ENCODE measurements around the gene PPM1D. TPM values are rescaled to one million over a fixed set of nuclear protein-coding genes. Genes with fewer than 3 reads are reported as not detected.

Gene PPM1D
- total and polyA plus RNA-seq, 5 donors, result 3.3 to 10.0 (median 8.6) TPM

DNA sequence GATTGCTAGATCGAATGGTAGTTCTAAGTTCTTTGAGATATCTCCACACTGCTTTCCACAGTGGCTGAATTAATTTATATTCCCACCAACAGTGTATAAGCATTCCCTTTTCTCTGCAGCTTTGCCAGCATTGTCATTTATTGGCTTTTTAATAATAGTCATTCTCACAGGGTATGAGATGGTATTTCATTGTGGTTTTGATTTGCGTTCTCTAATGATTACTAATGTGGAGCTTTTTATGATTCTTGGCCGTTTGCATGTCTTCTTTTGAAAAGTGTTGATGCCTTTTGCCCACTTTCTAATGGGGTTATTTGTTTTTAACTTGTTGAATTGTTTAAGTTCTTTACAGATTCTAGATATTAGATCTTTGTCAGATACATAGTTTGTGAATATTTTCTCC, 41.1 kb downstream of the PPM1D start:
- Histone ChIP-seq H3K9me3 (ENCODE audit: control insufficient read depth, low read length) (no peaks in the 10 kb centered on the region), H3K27ac (ENCODE audit: low read length) (no peak overlapping the region), H3K4me1 (ENCODE audit: control insufficient read depth, insufficient read depth, low read length) (peaks cover 3% of the 10 kb centered on the region), H3K27me3 (ENCODE audit: control insufficient read depth, insufficient read depth) (no peaks in the 10 kb centered on the region), H3K4me3 (ENCODE audit: low read length) (no peak overlapping the region)
- no peak for DNase-seq
- no peak for ATAC-seq
- WGBS, result 88% methylated on average over 3 of the region's 3 CpGs
- intact Hi-C loops (cut with DNase I), result no loop called here

DNA sequence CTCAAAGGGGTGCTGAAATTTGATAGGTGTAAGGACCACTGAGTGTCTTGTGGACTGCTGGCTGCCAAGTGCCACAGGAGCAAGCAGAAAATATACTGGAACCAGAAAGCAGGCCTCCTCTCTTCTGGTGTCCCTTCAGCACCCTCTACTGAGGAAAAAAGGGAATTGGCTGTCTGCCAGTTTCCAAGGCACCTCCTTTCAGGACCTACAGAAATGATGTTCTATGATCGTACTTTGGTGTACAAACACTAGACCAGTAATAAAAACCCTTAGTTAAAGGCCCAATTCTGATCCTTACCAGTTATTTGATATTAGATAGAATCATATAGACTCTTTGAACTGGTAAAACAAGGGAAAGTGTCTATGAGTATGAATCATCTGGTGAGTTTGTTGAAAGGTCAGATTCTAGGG, 41.8 kb downstream of the PPM1D start:
- Histone ChIP-seq H3K27ac (ENCODE audit: low read length) (no peak overlapping the region), H3K4me3 (ENCODE audit: low read length) (no peak overlapping the region), H3K9me3 (ENCODE audit: control insufficient read depth, low read length) (no peaks in the 10 kb centered on the region), H3K4me1 (ENCODE audit: control insufficient read depth, insufficient read depth, low read length) (peaks cover 3% of the 10 kb centered on the region), H3K27me3 (ENCODE audit: control insufficient read depth, insufficient read depth) (no peaks in the 10 kb centered on the region)
- 12% methylated on average over 1 of the region's 1 CpG for WGBS
- DNase-seq (peak in 1 of 3 donors; percentile 29), ATAC-seq (peak; percentile 70 to 80)
- intact Hi-C loops (cut with DNase I), result no loop called here

DNA sequence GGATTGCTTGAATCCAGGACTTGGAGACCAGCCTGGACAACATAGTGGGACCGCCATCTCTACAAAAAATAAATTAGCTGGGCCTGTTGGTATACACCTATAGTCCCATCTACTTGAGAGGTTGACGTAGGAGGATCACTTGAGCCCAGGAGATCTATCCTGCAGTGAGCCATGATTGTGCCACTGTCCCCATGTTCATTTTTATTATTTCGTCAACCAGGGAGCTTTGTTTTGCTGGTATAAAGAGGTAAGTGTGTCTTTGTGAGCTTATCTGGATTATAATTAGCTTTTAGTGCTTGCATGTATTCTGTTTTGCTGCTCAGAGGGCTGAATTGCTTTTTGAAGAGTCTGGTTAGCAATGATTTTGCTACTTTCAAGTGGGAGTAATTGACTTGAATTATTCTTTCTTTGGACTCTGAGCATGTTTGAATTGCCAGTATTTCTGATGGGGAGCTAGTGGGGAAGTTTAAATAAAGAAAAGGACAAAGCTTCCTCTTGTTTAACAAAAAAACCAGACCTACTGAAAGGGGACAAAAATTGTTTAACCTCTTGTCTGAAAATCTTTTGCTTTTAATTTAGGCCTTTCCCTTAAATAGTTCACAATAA, 46.0 kb downstream of the PPM1D start:
- no peak overlapping the region for H3K4me3 ChIP-seq (ENCODE audit: low read length)
- DNase-seq (no peak), ATAC-seq (no peak)
- no peaks in the 10 kb centered on the region for H3K9me3 ChIP-seq (ENCODE audit: control insufficient read depth, low read length)
- no peaks in the 10 kb centered on the region for H3K27me3 ChIP-seq (ENCODE audit: control insufficient read depth, insufficient read depth)
- WGBS, result 87% methylated on average over 3 of the region's 3 CpGs
- peaks cover 3% of the 10 kb centered on the region for H3K4me1 ChIP-seq (ENCODE audit: control insufficient read depth, insufficient read depth, low read length)
- no peak overlapping the region for H3K27ac ChIP-seq (ENCODE audit: low read length)
- intact Hi-C loops (cut with DNase I), result no loop called here

DNA sequence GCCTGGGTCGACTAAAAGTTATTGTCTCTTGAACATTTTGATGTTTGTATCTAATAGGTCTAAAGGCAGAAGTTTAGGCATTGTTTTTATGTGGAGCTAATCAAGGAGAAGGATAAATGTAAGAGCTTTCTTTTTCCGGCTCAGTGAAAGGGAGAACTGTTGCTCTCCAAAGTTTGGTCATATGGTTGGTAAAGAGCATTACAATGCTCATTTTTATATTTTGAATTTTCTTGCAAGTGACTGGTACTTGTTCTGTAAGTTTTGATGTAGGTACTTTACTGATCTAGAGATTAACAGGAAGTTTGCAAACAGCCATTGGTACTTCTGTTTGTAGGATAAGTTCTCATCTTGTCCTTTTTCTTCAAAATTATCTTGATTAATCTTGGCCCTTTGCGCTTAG, 46.7 kb downstream of the PPM1D start:
- Histone ChIP-seq H3K9me3 (ENCODE audit: control insufficient read depth, low read length) (no peaks in the 10 kb centered on the region), H3K4me1 (ENCODE audit: control insufficient read depth, insufficient read depth, low read length) (peaks cover 1% of the 10 kb centered on the region), H3K27ac (ENCODE audit: low read length) (no peak overlapping the region), H3K4me3 (ENCODE audit: low read length) (no peak overlapping the region), H3K27me3 (ENCODE audit: control insufficient read depth, insufficient read depth) (no peaks in the 10 kb centered on the region)
- DNase-seq (no peak), ATAC-seq (no peak)
- intact Hi-C loops (cut with DNase I), result no loop called here
- WGBS, result 80% methylated on average over 3 of the region's 3 CpGs

DNA sequence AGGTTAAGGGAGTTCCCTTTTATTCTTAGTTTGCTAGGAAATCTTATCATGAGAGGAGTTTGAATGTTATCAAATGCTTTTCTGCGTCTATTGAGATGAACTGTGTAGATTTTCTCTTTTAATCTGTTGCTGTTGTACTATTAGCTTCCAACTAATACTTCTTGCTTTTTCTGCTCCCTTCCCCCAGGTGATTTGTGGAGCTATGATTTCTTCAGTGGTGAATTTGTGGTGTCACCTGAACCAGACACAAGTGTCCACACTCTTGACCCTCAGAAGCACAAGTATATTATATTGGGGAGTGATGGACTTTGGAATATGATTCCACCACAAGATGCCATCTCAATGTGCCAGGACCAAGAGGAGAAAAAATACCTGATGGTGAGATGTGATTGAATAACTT, 47.7 kb downstream of the PPM1D start:
- Histone ChIP-seq H3K4me1 (ENCODE audit: control insufficient read depth, insufficient read depth, low read length) (no peaks in the 10 kb centered on the region), H3K27ac (ENCODE audit: low read length) (no peak overlapping the region), H3K9me3 (ENCODE audit: control insufficient read depth, low read length) (no peaks in the 10 kb centered on the region), H3K4me3 (ENCODE audit: low read length) (no peak overlapping the region), H3K27me3 (ENCODE audit: control insufficient read depth, insufficient read depth) (no peaks in the 10 kb centered on the region)
- no peak for DNase-seq
- no peak for ATAC-seq
- intact Hi-C loops (cut with DNase I), result no loop called here
- WGBS, result 84% methylated on average over 1 of the region's 1 CpG

DNA sequence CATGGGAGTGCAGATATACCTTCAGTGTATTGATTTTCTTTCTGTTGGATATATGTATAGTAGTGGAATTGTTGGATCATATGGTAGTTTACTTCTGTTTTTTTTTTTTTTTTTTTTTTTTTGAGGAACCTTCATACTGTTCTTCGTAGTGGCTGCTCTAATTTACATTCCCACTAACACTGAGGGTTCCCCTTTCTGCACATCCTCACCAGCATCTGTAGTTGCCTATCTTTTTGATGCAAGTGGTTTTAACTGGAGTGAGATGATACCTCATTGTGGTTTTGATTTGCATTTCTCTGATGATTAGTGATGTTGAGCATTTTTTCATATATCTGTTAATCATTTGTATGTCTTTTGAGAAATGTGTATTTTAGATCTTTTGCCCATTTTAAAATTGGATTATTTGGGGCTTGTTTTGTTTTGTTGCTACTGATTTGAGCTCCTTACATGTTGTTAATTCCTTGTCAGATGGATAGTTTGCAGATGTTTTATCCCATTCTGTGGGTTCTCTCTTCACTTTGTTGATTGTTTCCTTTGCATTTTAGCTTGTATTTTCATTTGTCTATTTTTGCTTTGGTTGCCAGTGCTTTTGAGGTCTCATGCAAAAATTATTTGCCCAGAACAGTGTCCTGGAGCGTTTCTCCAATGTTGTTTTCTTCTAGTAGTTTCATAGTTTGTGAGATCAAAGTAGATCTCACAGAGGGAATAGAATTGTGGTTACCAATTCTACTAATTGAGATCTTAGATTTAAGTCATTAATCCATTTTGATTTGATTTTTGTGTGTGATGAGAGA, 52.7 kb downstream of the PPM1D start:
- Histone ChIP-seq H3K4me1 (ENCODE audit: control insufficient read depth, insufficient read depth, low read length) (no peaks in the 10 kb centered on the region), H3K27me3 (ENCODE audit: control insufficient read depth, insufficient read depth) (no peaks in the 10 kb centered on the region), H3K4me3 (ENCODE audit: low read length) (no peak overlapping the region), H3K9me3 (ENCODE audit: control insufficient read depth, low read length) (no peaks in the 10 kb centered on the region), H3K27ac (ENCODE audit: low read length) (no peak overlapping the region)
- no peak for ATAC-seq
- no peak for DNase-seq
- intact Hi-C loops (cut with DNase I), result no loop called here
- 84% methylated on average over 2 of the region's 2 CpGs for WGBS

DNA sequence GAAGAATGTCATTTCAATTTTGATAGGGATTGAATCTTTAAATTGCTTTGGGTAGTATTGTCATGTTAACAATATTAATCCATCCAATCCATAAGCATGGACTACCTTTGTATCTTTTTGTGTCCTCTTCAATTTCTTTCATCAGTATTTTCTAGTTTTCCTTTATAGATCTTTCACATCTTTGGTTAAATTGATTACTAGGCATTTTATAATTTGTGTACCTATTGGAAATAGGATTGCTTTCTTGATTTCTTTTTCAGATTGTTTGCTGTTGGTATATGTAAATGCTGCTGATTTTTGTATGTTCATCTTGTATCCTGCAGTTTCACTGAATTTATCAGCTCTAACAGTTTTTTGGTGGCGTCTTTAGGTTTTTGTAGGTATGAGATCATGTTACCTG, 53.6 kb downstream of the PPM1D start:
- WGBS, result 97% methylated on average over 1 of the region's 1 CpG
- Histone ChIP-seq H3K4me3 (ENCODE audit: low read length) (no peak overlapping the region), H3K27me3 (ENCODE audit: control insufficient read depth, insufficient read depth) (no peaks in the 10 kb centered on the region), H3K27ac (ENCODE audit: low read length) (no peak overlapping the region), H3K9me3 (ENCODE audit: control insufficient read depth, low read length) (no peaks in the 10 kb centered on the region), H3K4me1 (ENCODE audit: control insufficient read depth, insufficient read depth, low read length) (no peaks in the 10 kb centered on the region)
- intact Hi-C loops (cut with DNase I), result no loop called here
- ATAC-seq, result no peak
- DNase-seq, result no peak

DNA sequence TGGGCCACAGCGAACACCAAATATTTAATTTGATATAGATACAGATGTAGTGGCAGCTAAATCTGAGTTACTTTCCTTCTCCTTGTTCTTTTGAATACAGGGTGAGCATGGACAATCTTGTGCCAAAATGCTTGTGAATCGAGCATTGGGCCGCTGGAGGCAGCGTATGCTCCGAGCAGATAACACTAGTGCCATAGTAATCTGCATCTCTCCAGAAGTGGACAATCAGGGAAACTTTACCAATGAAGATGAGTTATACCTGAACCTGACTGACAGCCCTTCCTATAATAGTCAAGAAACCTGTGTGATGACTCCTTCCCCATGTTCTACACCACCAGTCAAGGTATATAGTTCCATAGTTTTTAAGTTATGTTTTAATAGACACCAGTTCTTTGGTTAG, 56.5 kb downstream of the PPM1D start:
- DNase-seq (no peak), ATAC-seq (no peak)
- Histone ChIP-seq H3K27ac (ENCODE audit: low read length) (no peak overlapping the region), H3K4me3 (ENCODE audit: low read length) (no peak overlapping the region), H3K27me3 (ENCODE audit: control insufficient read depth, insufficient read depth) (no peaks in the 10 kb centered on the region), H3K9me3 (ENCODE audit: control insufficient read depth, low read length) (no peaks in the 10 kb centered on the region), H3K4me1 (ENCODE audit: control insufficient read depth, insufficient read depth, low read length) (no peaks in the 10 kb centered on the region)
- intact Hi-C loops (cut with DNase I), result no loop called here
- whole genome bisulfite sequencing, result 90% methylated on average over 5 of the region's 5 CpGs

DNA sequence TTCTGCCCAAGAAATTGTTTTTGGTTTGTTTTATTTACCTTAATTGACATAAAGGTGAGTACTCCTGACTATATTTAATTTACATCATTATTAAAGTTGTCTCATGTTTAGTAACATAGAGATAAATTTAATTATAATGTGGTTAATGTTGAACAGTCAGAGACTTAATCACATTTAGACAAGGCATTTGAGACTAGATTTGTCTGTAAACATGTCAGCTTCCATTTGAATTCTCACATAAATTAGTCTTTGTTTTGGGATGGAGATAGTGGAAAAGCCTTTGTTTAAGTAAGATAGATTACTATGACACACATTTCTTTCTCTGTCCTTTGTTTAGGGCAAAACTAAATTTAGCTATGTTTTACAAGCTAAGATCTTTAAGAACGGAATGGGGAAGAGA, 59.2 kb downstream of the PPM1D start:
- no peak overlapping the region for H3K27ac ChIP-seq (ENCODE audit: low read length)
- DNase-seq, result no peak
- H3K4me3 ChIP-seq (ENCODE audit: low read length), result no peak overlapping the region
- 81% methylated on average over 1 of the region's 1 CpG for WGBS
- ATAC-seq, result no peak
- intact Hi-C loops (cut with DNase I), result no loop called here
- H3K27me3 ChIP-seq (ENCODE audit: control insufficient read depth, insufficient read depth), result no peaks in the 10 kb centered on the region
- H3K9me3 ChIP-seq (ENCODE audit: control insufficient read depth, low read length), result no peaks in the 10 kb centered on the region
- no peaks in the 10 kb centered on the region for H3K4me1 ChIP-seq (ENCODE audit: control insufficient read depth, insufficient read depth, low read length)

DNA sequence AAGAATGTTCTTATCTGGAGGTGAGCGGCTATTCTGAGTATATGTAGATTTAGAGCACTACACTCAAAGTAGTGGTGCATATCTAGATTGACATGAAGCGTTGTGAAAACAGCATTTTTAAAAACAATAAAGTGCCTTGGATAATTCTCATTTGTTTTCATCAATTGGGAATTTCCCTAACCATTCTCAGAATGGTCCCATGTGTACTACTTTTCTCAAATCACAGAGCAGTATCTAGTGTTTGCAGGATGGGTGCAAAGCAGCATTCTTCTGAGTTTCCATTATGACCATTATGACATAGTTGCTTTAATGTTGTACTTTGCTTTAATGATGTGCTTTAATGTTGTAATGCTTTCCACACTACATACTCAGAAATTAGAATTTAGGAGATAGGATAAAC, 61.5 kb downstream of the PPM1D start:
- H3K27me3 ChIP-seq (ENCODE audit: control insufficient read depth, insufficient read depth), result no peaks in the 10 kb centered on the region
- no peak overlapping the region for H3K4me3 ChIP-seq (ENCODE audit: low read length)
- no peaks in the 10 kb centered on the region for H3K9me3 ChIP-seq (ENCODE audit: control insufficient read depth, low read length)
- intact Hi-C loops (cut with DNase I), result no loop called here
- WGBS, result 93% methylated on average over 2 of the region's 2 CpGs
- H3K27ac ChIP-seq (ENCODE audit: low read length), result no peak overlapping the region
- ATAC-seq, result no peak
- H3K4me1 ChIP-seq (ENCODE audit: control insufficient read depth, insufficient read depth, low read length), result no peaks in the 10 kb centered on the region
- DNase-seq, result no peak

DNA sequence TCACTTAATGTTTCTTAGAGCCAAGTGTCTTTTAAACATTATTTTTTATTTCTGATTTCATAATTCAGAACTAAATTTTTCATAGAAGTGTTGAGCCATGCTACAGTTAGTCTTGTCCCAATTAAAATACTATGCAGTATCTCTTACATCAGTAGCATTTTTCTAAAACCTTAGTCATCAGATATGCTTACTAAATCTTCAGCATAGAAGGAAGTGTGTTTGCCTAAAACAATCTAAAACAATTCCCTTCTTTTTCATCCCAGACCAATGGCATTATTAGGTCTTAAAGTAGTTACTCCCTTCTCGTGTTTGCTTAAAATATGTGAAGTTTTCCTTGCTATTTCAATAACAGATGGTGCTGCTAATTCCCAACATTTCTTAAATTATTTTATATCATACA, 64.0 kb downstream of the PPM1D start:
- H3K27me3 ChIP-seq (ENCODE audit: control insufficient read depth, insufficient read depth), result no peaks in the 10 kb centered on the region
- DNase-seq (no peak), ATAC-seq (no peak)
- H3K27ac ChIP-seq (ENCODE audit: low read length), result no peak overlapping the region
- no peaks in the 10 kb centered on the region for H3K9me3 ChIP-seq (ENCODE audit: control insufficient read depth, low read length)
- intact Hi-C loops (cut with DNase I), result no loop called here
- 75% methylated on average over 1 of the region's 1 CpG for WGBS
- H3K4me3 ChIP-seq (ENCODE audit: low read length), result no peak overlapping the region
- no peaks in the 10 kb centered on the region for H3K4me1 ChIP-seq (ENCODE audit: control insufficient read depth, insufficient read depth, low read length)
